ENCODE data around the gene C2orf42. TPM values are rescaled to one million over a fixed set of nuclear protein-coding genes. Genes with fewer than 3 reads are reported as not detected.

The C2orf42 gene
- total and polyA plus RNA-seq, 2 of the 4 experiments (the other 2 are of a cell fraction): 7.5 to 31.5 TPM

DNA sequence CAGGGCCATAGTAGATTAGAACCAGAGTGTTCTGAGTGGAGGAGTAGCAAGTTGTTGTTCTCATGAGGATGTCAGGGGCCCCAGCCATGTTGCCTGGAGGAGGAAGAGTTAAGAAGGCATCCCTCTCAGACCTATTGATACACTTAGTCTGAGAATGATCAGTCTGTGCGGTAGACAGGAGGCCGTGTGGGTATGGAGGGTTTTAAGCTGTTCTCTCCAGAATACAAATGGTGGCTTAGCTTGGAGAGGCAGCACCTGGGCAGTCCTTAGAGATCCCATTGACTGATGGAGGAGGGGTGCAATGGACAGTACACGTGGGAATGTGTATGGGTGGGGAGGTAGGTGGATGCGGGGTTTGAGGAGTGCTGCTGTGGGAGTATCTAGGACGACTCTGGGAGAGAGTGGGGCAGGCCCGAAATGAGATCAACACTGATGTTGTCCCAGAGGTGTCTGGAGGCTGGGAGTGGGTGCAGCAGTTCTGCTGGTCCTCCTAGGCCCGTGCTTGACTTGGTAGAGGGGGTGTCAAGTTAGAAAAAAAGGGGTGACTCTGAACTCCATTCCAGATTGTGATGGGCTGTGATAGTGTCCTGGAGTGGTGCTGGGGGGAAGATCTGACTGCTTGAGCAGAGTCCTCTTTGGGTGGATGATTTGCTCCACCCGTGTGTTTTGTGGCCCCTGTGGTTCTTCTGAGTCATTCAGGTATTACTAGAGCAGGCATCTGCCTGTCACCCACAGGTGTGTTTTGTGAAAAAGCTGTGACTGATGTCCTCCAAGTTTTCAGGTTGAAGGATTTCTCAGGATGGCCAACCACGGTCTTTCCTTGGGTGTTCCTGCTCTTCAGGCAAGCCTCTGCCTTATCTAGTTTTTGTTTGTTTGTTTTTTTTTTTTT, 44.7 kb downstream of the C2orf42 start:
- in situ Hi-C loops (cut with MboI; ENCODE audit: low sequenced_read_pairs): no loop called here
- TF ChIP-seq CHD1 (IDR thresholded peaks at IDR 0.05; ENCODE audit: low read depth, low read length): no peak
- TF ChIP-seq CEBPB (IDR thresholded peaks at IDR 0.05; ENCODE audit: low read depth, low read length): no peak
- TF ChIP-seq NFE2L2 (IDR thresholded peaks at IDR 0.05; ENCODE audit: low read depth, low read length): no peak
- TF ChIP-seq SMC3 (IDR thresholded peaks at IDR 0.05; ENCODE audit: low read depth, low read length): no peak
- TF ChIP-seq MAZ (IDR thresholded peaks at IDR 0.05; ENCODE audit: borderline replicate concordance, low read depth, low read length): no peak
- TF ChIP-seq POLR2A (IDR thresholded peaks at IDR 0.05; ENCODE audit: low read depth, low read length): no peak
- no peak for TF ChIP-seq RAD21 (IDR thresholded peaks at IDR 0.05; ENCODE audit: low read length)
- no peak for TF ChIP-seq MXI1 (IDR thresholded peaks at IDR 0.05; ENCODE audit: borderline replicate concordance, low read depth, low read length)
- TF ChIP-seq RFX5 (IDR thresholded peaks at IDR 0.05; ENCODE audit: low read depth, low read length): no peak
- TF ChIP-seq, protein P1, sequence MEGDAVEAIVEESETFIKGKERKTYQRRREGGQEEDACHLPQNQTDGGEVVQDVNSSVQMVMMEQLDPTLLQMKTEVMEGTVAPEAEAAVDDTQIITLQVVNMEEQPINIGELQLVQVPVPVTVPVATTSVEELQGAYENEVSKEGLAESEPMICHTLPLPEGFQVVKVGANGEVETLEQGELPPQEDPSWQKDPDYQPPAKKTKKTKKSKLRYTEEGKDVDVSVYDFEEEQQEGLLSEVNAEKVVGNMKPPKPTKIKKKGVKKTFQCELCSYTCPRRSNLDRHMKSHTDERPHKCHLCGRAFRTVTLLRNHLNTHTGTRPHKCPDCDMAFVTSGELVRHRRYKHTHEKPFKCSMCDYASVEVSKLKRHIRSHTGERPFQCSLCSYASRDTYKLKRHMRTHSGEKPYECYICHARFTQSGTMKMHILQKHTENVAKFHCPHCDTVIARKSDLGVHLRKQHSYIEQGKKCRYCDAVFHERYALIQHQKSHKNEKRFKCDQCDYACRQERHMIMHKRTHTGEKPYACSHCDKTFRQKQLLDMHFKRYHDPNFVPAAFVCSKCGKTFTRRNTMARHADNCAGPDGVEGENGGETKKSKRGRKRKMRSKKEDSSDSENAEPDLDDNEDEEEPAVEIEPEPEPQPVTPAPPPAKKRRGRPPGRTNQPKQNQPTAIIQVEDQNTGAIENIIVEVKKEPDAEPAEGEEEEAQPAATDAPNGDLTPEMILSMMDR (conservative IDR thresholded peaks at IDR 0.05; ENCODE audit: low read depth, low read length): no peak
- Histone ChIP-seq H4K5ac (ENCODE audit: low read depth, low read length) (no peak overlapping the region), H3K4me1 (ENCODE audit: control insufficient read depth, insufficient read depth, low read length) (peaks cover 12% of the 10 kb centered on the region), H3K9me3 (ENCODE audit: control insufficient read depth, insufficient read depth, low read length) (no peaks in the 10 kb centered on the region), H3K23ac (ENCODE audit: low read depth, low read length) (no peak overlapping the region), H2AFZ (replicated peaks; ENCODE audit: low read length, poor library complexity) (peak overlapping the region; percentile 56), H4K20me1 (ENCODE audit: insufficient read depth, low read length) (no peaks in the 10 kb centered on the region), H3K18ac (ENCODE audit: low read depth, low read length) (no peak overlapping the region), H3K4me2 (ENCODE audit: low read depth, low read length) (no peak overlapping the region), H4K8ac (ENCODE audit: low read depth in 2 of 2, low read length in 2 of 2) (no peak overlapping the region), H3K27me3 (ENCODE audit: control insufficient read depth, insufficient read depth, low read length) (no peaks in the 10 kb centered on the region), H2BK15ac (ENCODE audit: low read depth, low read length) (no peak overlapping the region), H2AK5ac (ENCODE audit: low read depth, low read length) (0 out of 2 replicates have a peak overlapping the region, but pooled peaks have one; percentile 8), H2BK20ac (ENCODE audit: low read depth, low read length) (no peak overlapping the region), H3K4me3 (ENCODE audit: insufficient read depth, low read depth, low read length) (no peak overlapping the region), H3K9ac (ENCODE audit: low read depth, low read length) (no peak overlapping the region), H3K14ac (replicated peaks; ENCODE audit: low read depth, low read length) (no peak overlapping the region), H3K9me1 (ENCODE audit: insufficient read depth, low read length) (peaks cover 12% of the 10 kb centered on the region), H2AK9ac (replicated peaks; ENCODE audit: low read depth, low read length, poor library complexity) (no peak overlapping the region), H2BK120ac (ENCODE audit: low read depth, low read length) (no peak overlapping the region), H3K79me1 (ENCODE audit: low read depth in 1 of 2, low read length in 2 of 2) (peaks cover 8 to 14% of the 10 kb centered on the region in 2 experiments; a peak in 3 of 4 replicates), H4K91ac (ENCODE audit: insufficient read depth, low read depth, low read length) (no peak overlapping the region), H3K56ac (ENCODE audit: extremely low read depth, insufficient read depth, low read length) (no peak overlapping the region), H3K36me3 (ENCODE audit: control insufficient read depth, insufficient read depth, low read length) (peaks cover 3% of the 10 kb centered on the region; the same call in 1 of the 2 replicates), H3K27ac (ENCODE audit: insufficient read depth, low read length) (no peak overlapping the region), H3K4ac (ENCODE audit: low read depth, low read length) (no peak overlapping the region), H2BK5ac (ENCODE audit: low read depth, low read length, poor library complexity, severe bottlenecking) (no peak overlapping the region)
- ATAC-seq (ENCODE audit: low read depth) (no peak), DNase-seq (no peak)
- no TSS peak for BruUV-seq (replicated peaks)
- 80% methylated on average over 6 of the region's 9 CpGs; no CpG with 5 or more reads in 1 of the 2 experiments for WGBS, 2 experiments (ENCODE audit: extremely low coverage in 2 of 2, insufficient read length in 1 of 2)
- dilution Hi-C loops (cut with HindIII; ENCODE audit: low sequenced_read_pairs, unreplicated experiment): no loop called here
- CTCF ChIA-PET: no interaction called here
- POLR2A ChIA-PET (ENCODE audit: unreplicated experiment): no interaction called here
- intact Hi-C loops (cut with micrococcal nuclease): no loop called here
